HUDEP-2 (cell line): ENCODE data around the gene JRKL.
"Not testable (repeated sequence)": the region's sequence is repeated elsewhere in the genome, so short reads cannot be mapped to it uniquely, and the experiment has no call there.

Source experiments
- DNase-seq, 76 experiments: peaks; one replicate each; lab custom pipeline; 2025; ENCODE audit not compliant: unreplicated experiment in 76 of 76; lab: John Stamatoyannopoulos, UW

Gene JRKL

GRCh38 chr11:96393753-96394348, 4.0 kb downstream of the JRKL start:
- DNase-seq = peak in 15 of 76 experiments; percentile 1 to 35 (median 12)

- no peak for DNase-seq
Observed at GRCh38 chr11:96394773-96395172, 5.0 kb downstream of the JRKL start.

- no peak for DNase-seq
Observed at GRCh38 chr11:96396637-96397036, 6.8 kb downstream of the JRKL start.

GRCh38 chr11:96397863-96398262, 8.1 kb downstream of the JRKL start:
- DNase-seq = no peak

GRCh38 chr11:96400697-96401096, 10.9 kb downstream of the JRKL start:
- no peak for DNase-seq

GRCh38 chr11:96411412-96411811, 21.6 kb downstream of the JRKL start:
- not testable (repeated sequence) for DNase-seq

GRCh38 chr11:96412761-96413381, 23.1 kb downstream of the JRKL start:
- no peak for DNase-seq

- DNase-seq = no peak
Observed at GRCh38 chr11:96413408-96413807, 23.6 kb downstream of the JRKL start.

GRCh38 chr11:96424693-96425092, 34.9 kb downstream of the JRKL start:
- no peak for DNase-seq

GRCh38 chr11:96430668-96431067, 40.9 kb downstream of the JRKL start:
- DNase-seq = no peak

GRCh38 chr11:96432654-96433053, 42.8 kb downstream of the JRKL start:
- DNase-seq = not testable (repeated sequence)
